ENCODE data around the gene MYL9.
A peak's percentile ranks its signal among the peaks of the same experiment; 100 is the strongest.

MYL9 gene

GRCh38 chr20:36538026-36538722 is 3.1 kb upstream of the MYL9 start:
- Histone ChIP-seq H3F3A (ENCODE audit: low read depth) (no peaks in the 10 kb centered on the region), H2AFZ (ENCODE audit: low read length) (no peak overlapping the region), H4K20me1 (ENCODE audit: insufficient read depth, low read length, poor library complexity, severe bottlenecking) (no peaks in the 10 kb centered on the region), H3K4me2 (ENCODE audit: low read depth, low read length, poor library complexity, severe bottlenecking) (no peak overlapping the region), H3K4me3 (ENCODE audit: low read length, poor library complexity, severe bottlenecking) (no peak overlapping the region), H3K79me2 (ENCODE audit: insufficient read depth, low read length) (no peaks in the 10 kb centered on the region), H3K9ac (ENCODE audit: low read depth, low read length, poor library complexity, severe bottlenecking) (no peak overlapping the region), H3K9me3 (ENCODE audit: insufficient read depth, low read depth, low read length) (no peaks in the 10 kb centered on the region), H3K36me3 (ENCODE audit: insufficient read depth, low read length) (no peaks in the 10 kb centered on the region), H3K27me3 (ENCODE audit: insufficient read depth, low read length, poor library complexity, severe bottlenecking) (no peaks in the 10 kb centered on the region), H3K4me1 (ENCODE audit: insufficient read depth, low read length, poor library complexity, severe bottlenecking) (no peaks in the 10 kb centered on the region), H3K9me2 (replicated peaks; ENCODE audit: low read depth, low read length) (no peaks in the 10 kb centered on the region)
- TF ChIP-seq EZH2phosphoT487 (IDR thresholded peaks at IDR 0.05; ENCODE audit: borderline replicate concordance): no peak

- no peaks in the 10 kb centered on the region for H3K4me1 ChIP-seq (ENCODE audit: insufficient read depth, low read length, poor library complexity, severe bottlenecking)
- H3K9me2 ChIP-seq (replicated peaks; ENCODE audit: low read depth, low read length): no peaks in the 10 kb centered on the region
- no peaks in the 10 kb centered on the region for H3K27me3 ChIP-seq (ENCODE audit: insufficient read depth, low read length, poor library complexity, severe bottlenecking)
- H4K20me1 ChIP-seq (ENCODE audit: insufficient read depth, low read length, poor library complexity, severe bottlenecking): no peaks in the 10 kb centered on the region
- H3K36me3 ChIP-seq (ENCODE audit: insufficient read depth, low read length): no peaks in the 10 kb centered on the region
- no peak overlapping the region for H2AFZ ChIP-seq (ENCODE audit: low read length)
- H3K79me2 ChIP-seq (ENCODE audit: insufficient read depth, low read length): no peaks in the 10 kb centered on the region
- H3K4me3 ChIP-seq (ENCODE audit: low read length, poor library complexity, severe bottlenecking): no peak overlapping the region
- no peaks in the 10 kb centered on the region for H3F3A ChIP-seq (ENCODE audit: low read depth)
- H3K9me3 ChIP-seq (ENCODE audit: insufficient read depth, low read depth, low read length): no peaks in the 10 kb centered on the region
- H3K4me2 ChIP-seq (ENCODE audit: low read depth, low read length, poor library complexity, severe bottlenecking): no peak overlapping the region
- H3K9ac ChIP-seq (ENCODE audit: low read depth, low read length, poor library complexity, severe bottlenecking): no peak overlapping the region
- TF ChIP-seq EZH2phosphoT487 (IDR thresholded peaks at IDR 0.05; ENCODE audit: borderline replicate concordance) (no peak), CTCF (conservative IDR thresholded peaks at IDR 0.05; ENCODE audit: low read length) (no peak)
Measured at GRCh38 chr20:36540551-36541211, 638 bp upstream of the MYL9 start.

GRCh38 chr20:36541768-36542488 is 609 bp downstream of the MYL9 start:
- no peaks in the 10 kb centered on the region for H3F3A ChIP-seq (ENCODE audit: low read depth)
- no peak overlapping the region for H3K4me3 ChIP-seq (ENCODE audit: low read length, poor library complexity, severe bottlenecking)
- H3K36me3 ChIP-seq (ENCODE audit: insufficient read depth, low read length): no peaks in the 10 kb centered on the region
- no peak overlapping the region for H3K4me2 ChIP-seq (ENCODE audit: low read depth, low read length, poor library complexity, severe bottlenecking)
- no peaks in the 10 kb centered on the region for H3K9me2 ChIP-seq (replicated peaks; ENCODE audit: low read depth, low read length)
- no peaks in the 10 kb centered on the region for H3K27me3 ChIP-seq (ENCODE audit: insufficient read depth, low read length, poor library complexity, severe bottlenecking)
- no peaks in the 10 kb centered on the region for H3K79me2 ChIP-seq (ENCODE audit: insufficient read depth, low read length)
- H3K9me3 ChIP-seq (ENCODE audit: insufficient read depth, low read depth, low read length): no peaks in the 10 kb centered on the region
- H4K20me1 ChIP-seq (ENCODE audit: insufficient read depth, low read length, poor library complexity, severe bottlenecking): no peaks in the 10 kb centered on the region
- no peaks in the 10 kb centered on the region for H3K4me1 ChIP-seq (ENCODE audit: insufficient read depth, low read length, poor library complexity, severe bottlenecking)
- H2AFZ ChIP-seq (ENCODE audit: low read length): no peak overlapping the region
- no peak overlapping the region for H3K9ac ChIP-seq (ENCODE audit: low read depth, low read length, poor library complexity, severe bottlenecking)
- no peak for TF ChIP-seq EZH2phosphoT487 (IDR thresholded peaks at IDR 0.05; ENCODE audit: borderline replicate concordance)
- peak; percentile 45 for TF ChIP-seq CTCF (conservative IDR thresholded peaks at IDR 0.05; ENCODE audit: low read length)

Data from Loucy (cell line).